Ovary (tissue), 9 donors: ENCODE results near the gene SYPL1. TPM values are rescaled to one million over a fixed set of nuclear protein-coding genes. Genes with fewer than 3 reads are reported as not detected.

Source experiments
- DNase-seq, 5 donors: peaks; one replicate each; pipeline ENCODE4 v3.0.0-alpha.2; 2019 to 2020
- H3K27ac ChIP-seq, 2 donors: fragments of 200-600 bp; one replicate each; pipeline versions ENCODE4 v1.5.1 to v1.8.0; 2019 to 2022
- H3K27me3 ChIP-seq: fragments of 200-600 bp; one replicate; pipeline ENCODE4 v1.8.0; 2022
- H3K36me3 ChIP-seq: fragments of 200-600 bp; sonication (generic); one replicate; pipeline ENCODE4 v1.5.1; 2019
- H3K4me1 ChIP-seq: one replicate; pipeline ENCODE4 v1.8.1; 2013; ENCODE audit warnings: mild to moderate bottlenecking, moderate library complexity; ENCODE audit not compliant: insufficient read depth
- H3K4me3 ChIP-seq: fragments of 200-600 bp; sonication (generic); one replicate; pipeline ENCODE4 v1.5.1; 2017
- H3K9me3 ChIP-seq, 2 donors: fragments of 200-600 bp in 1 of 2; sonication (generic) in 1 of 2; one replicate each; pipeline versions ENCODE4 v1.5.1 to v1.8.1; 2013 to 2019; ENCODE audit warnings: mild to moderate bottlenecking in 1 of 2, moderate library complexity in 1 of 2
- EP300 ChIP-seq: sonication (generic); formaldehyde crosslinking; IDR thresholded peaks from one replicate; pipeline ENCODE4 v1.6.1; 2017; ENCODE audit warnings: antibody characterized with exemption
- POLR2A ChIP-seq: fragments of 450-650 bp; IDR thresholded peaks from one replicate; pipeline ENCODE4 v1.6.1; 2017; ENCODE audit warnings: antibody characterized with exemption, mild to moderate bottlenecking, moderate library complexity
- WGBS, 3 donors: extraction: QIAGEN DNeasy Blood & Tissue Kit in 1 of 3; methylation state at CpG; one replicate each; pipeline versions ENCODE4 v1.1.5 to v1.1.7; 2013 to 2017; 5-methylcytosine and 5-hydroxymethylcytosine counted together
- intact Hi-C, 4 donors: fragments of 100-400 bp; cut with DNase I; formaldehyde crosslinking; loops; one replicate each; pipeline versions ENCODE4 v1.11.0 to v1.15.1; 2022 to 2023
- polyA plus RNA-seq, 2 donors: library from polyadenylated mRNA; stranded (reverse); fragments of 200-250 nt in 1 of 2; fragments of 350-450 nt in 1 of 2; fragmentation: Illumina TruSeq in 1 of 2; extraction: RNeasy Lipid Tissue Mini Kit (QIAGEN cat#74804) in 1 of 2; gene quantifications; one replicate each; pipeline ENCODE4 v1.2.3, GENCODE V29; 2013 to 2014
- total RNA-seq, 7 donors: library from RNA; depleted of rRNA in 2 of 7; stranded (reverse); fragments of >200 nt in 2 of 7; fragmentation: NEBNext Ultra II Directional in 3 of 7; extraction: Animal tissue kit (Norgen Biotek cat#: 25700) in 3 of 7; gene quantifications; one replicate each; pipeline versions ENCODE4 v1.1.0 to v1.2.4, GENCODE V29; 2016 to 2023
- TF ChIP-seq, protein P1 (sequence below), 3 donors: fragments of 450-650 bp in 2 of 3; fragments of 200-600 bp in 1 of 3; IDR thresholded peaks; one replicate each; pipeline versions ENCODE4 v1.5.1 to v1.8.0; 2016 to 2022; ENCODE audit warnings: antibody characterized with exemption in 3 of 3, mild to moderate bottlenecking in 1 of 3
- donor health status: DM: no; HTN: no; CAD: no; lungs with moderate emphysema.
- donor health status: DM: no; HTN: no; CAD: no.
- donor health status: Bipolar disorder and iron deficiency.
- donor health status: DM: yes; HTN: yes; CAD: no.
- donor health status: DM: no; HTN: no; CAD: no.
- donor health status: DM: yes; HTN: yes; CAD: no.

The SYPL1 gene
- total and polyA plus RNA-seq, 9 donors: 71.5 to 127 (median 83.5) TPM

DNA sequence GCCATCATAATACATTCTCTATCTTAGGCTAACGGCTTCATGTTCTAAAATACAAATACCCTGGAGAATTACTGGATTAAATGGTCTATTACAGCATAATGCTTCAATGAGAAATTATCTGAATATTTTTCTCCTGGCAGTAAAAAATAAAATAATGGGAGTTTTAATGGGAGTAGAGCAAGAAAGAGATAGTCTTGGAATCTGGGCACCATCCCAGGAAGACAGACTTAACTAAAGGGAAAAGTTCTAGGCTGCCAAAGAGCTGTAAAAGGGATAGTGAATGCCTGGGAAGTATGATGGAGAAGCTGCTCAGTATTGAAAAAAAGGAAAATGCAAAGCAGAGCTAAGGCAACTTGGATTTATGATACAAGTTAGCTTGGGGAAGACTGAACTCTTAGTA, 12.1 kb upstream of the SYPL1 start:
- intact Hi-C loops: no loop called here
- WGBS, 3 donors: 5 to 12% (median 12%) methylated on average over 1 of the region's 1 CpG
- H3K9me3 ChIP-seq: no peaks in the 10 kb centered on the region
- no peaks in the 10 kb centered on the region for H3K27me3 ChIP-seq
- no peak overlapping the region for H3K4me3 ChIP-seq
- TF ChIP-seq POLR2A (no peak), EP300 (no peak)
- TF ChIP-seq, protein P1, sequence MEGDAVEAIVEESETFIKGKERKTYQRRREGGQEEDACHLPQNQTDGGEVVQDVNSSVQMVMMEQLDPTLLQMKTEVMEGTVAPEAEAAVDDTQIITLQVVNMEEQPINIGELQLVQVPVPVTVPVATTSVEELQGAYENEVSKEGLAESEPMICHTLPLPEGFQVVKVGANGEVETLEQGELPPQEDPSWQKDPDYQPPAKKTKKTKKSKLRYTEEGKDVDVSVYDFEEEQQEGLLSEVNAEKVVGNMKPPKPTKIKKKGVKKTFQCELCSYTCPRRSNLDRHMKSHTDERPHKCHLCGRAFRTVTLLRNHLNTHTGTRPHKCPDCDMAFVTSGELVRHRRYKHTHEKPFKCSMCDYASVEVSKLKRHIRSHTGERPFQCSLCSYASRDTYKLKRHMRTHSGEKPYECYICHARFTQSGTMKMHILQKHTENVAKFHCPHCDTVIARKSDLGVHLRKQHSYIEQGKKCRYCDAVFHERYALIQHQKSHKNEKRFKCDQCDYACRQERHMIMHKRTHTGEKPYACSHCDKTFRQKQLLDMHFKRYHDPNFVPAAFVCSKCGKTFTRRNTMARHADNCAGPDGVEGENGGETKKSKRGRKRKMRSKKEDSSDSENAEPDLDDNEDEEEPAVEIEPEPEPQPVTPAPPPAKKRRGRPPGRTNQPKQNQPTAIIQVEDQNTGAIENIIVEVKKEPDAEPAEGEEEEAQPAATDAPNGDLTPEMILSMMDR (IDR thresholded peaks at IDR 0.05): no peak
- peak in 2 of 5 donors; percentile 29 to 34 for DNase-seq
- no peak overlapping the region for H3K27ac ChIP-seq
- H3K4me1 ChIP-seq: peaks cover 2% of the 10 kb centered on the region
- H3K36me3 ChIP-seq: no peaks in the 10 kb centered on the region

DNA sequence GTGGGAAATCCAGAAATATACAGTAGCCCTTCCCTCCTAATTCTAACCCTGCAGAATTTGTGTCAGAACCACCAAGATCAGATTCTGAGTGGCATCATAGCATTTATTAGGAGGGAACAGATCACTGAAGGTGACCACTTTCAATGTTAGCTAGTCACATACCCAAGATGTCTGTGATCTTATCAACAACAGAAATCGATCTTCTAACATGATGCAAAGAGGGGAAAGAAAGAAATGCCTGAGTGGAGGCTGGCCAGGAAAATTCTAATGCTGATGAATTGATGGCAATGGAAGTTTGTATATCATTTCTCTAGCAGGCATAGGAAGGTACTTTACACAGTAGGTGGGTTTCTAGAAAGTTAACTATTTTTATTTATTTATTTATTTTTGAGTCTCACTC, 10.6 kb upstream of the SYPL1 start:
- intact Hi-C loops: no loop called here
- WGBS, 3 donors: 64 to 76% (median 68%) methylated on average over 1 of the region's 1 CpG
- no peak overlapping the region for H3K4me3 ChIP-seq
- no peak overlapping the region for H3K27ac ChIP-seq
- no peak for DNase-seq
- TF ChIP-seq, protein P1 (IDR thresholded peaks at IDR 0.05): no peak
- TF ChIP-seq POLR2A (no peak), EP300 (no peak)
- H3K27me3 ChIP-seq: no peaks in the 10 kb centered on the region
- H3K36me3 ChIP-seq: no peaks in the 10 kb centered on the region
- no peaks in the 10 kb centered on the region for H3K9me3 ChIP-seq
- peaks cover 2% of the 10 kb centered on the region for H3K4me1 ChIP-seq

DNA sequence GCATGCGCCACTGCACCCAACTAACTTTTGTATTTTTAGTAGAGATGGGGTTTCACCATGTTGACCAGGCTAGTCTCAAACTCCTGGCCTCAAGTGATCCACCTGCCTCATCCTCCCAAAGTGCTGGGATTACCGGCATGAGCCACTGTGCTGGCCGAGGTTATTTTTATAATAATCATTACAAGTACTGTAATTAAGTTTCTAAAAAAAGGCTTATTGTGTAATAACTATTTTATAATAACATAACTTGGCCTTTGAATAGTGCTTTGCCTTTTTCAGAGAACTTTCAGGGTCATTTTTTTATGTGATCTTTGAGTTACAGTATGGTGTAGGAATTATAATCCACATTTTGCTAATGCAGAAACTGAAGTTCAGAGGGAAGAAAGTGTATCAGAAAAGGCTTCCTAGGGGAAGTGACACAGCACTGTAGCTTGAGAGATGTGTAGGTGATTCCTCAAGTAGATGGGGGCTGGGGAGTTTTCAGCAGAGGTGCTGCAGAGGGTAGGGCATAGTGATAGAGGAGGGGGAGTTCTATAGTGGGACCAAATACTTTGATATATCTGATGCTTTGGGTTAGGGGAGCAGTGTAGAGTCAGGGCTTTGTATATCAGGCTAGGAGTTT, 9.2 kb upstream of the SYPL1 start:
- Histone ChIP-seq H3K27me3 (no peaks in the 10 kb centered on the region), H3K9me3 (no peaks in the 10 kb centered on the region), H3K27ac (no peak overlapping the region), H3K36me3 (no peaks in the 10 kb centered on the region), H3K4me1 (peaks cover 2% of the 10 kb centered on the region), H3K4me3 (no peak overlapping the region)
- DNase-seq: no peak
- intact Hi-C loops: no loop called here
- 59 to 79% (median 68%) methylated on average over 3 of the region's 3 CpGs for WGBS, 3 donors
- TF ChIP-seq, protein P1 (IDR thresholded peaks at IDR 0.05): no peak
- TF ChIP-seq POLR2A (no peak), EP300 (no peak)

DNA sequence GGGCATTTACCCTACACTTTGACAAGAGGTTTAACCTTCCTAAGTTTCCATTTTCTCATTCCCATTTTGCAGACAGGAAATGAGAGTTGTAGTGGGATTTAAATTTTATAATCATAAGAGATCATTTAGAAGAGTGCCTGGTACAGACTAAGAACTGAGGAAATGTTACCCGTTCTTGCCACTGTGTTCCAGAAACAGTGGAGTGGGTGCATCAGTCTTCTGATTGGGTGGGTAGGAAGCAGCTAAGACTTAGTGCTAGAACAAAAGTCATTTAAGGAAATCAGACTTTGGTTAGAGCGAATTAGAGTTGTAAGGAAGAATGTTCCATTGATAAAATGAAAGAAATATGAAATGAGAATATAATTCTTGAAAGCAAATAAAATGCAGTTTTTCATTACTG, 8.4 kb upstream of the SYPL1 start:
- H3K4me3 ChIP-seq: no peak overlapping the region
- 88 to 92% (median 89%) methylated on average over 2 of the region's 2 CpGs for WGBS, 3 donors

More for the DNA sequence above, 8.4 kb upstream of the SYPL1 start:
- H3K36me3 ChIP-seq: no peaks in the 10 kb centered on the region
- DNase-seq: no peak
- H3K27ac ChIP-seq: no peak overlapping the region
- intact Hi-C loops: no loop called here
- no peaks in the 10 kb centered on the region for H3K9me3 ChIP-seq
- H3K27me3 ChIP-seq: no peaks in the 10 kb centered on the region
- no peak for TF ChIP-seq POLR2A
- TF ChIP-seq, protein P1 (IDR thresholded peaks at IDR 0.05): no peak
- TF ChIP-seq EP300: no peak
- H3K4me1 ChIP-seq: peaks cover 2% of the 10 kb centered on the region
